ENCODE data around the gene TPP2.

Gene TPP2

DNA sequence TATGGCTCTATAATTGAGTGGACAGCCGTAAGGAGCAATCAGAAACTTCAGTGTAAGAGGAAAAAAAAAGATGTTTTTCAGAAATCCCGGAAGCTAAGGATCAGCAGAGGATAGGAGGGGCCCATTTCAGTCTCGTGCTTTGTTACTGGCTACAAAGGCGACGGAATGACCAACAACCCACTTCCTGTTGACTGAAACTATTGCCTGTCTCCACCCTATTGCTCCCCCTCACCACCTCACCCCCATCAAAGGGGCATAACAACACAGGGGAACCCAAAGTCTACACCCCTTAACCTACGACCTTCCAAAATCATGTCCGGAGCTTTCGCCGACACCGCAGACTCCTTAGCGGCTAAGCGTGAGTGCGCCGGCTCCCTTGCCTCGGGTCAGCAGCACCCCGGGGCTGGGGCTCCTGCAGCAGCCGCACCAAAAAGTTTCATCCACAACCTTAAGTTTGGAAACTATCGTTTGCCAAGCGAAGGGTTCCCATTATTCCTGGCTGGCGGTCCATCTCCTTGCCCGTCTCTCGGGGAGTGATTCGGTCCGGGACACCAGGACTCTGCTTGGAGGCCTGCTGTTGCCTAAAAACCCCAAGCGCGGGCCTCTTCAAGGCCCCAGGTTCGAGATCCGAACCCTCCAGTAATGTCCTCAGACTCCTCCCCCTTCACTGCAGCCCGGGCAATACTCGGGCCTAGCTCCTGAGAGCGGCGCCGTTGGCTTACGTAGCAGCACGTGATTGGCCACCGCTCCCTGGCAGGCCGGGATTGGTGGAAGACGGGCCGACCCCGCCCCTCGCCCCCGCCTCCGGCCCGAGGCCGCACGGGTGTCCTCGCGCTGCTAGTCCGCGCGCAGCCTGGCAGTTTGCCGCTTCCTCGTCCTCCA, at the start of gene TPP2:
Gene TPP2, plus strand, starts transcription at position 840 of the 882 bp plus-strand sequence. CDS start 53 bp downstream, outside the sequence.
- peak; percentile 100 for DNase-seq (ENCODE audit: low read depth)
- TF ChIP-seq, protein P1, sequence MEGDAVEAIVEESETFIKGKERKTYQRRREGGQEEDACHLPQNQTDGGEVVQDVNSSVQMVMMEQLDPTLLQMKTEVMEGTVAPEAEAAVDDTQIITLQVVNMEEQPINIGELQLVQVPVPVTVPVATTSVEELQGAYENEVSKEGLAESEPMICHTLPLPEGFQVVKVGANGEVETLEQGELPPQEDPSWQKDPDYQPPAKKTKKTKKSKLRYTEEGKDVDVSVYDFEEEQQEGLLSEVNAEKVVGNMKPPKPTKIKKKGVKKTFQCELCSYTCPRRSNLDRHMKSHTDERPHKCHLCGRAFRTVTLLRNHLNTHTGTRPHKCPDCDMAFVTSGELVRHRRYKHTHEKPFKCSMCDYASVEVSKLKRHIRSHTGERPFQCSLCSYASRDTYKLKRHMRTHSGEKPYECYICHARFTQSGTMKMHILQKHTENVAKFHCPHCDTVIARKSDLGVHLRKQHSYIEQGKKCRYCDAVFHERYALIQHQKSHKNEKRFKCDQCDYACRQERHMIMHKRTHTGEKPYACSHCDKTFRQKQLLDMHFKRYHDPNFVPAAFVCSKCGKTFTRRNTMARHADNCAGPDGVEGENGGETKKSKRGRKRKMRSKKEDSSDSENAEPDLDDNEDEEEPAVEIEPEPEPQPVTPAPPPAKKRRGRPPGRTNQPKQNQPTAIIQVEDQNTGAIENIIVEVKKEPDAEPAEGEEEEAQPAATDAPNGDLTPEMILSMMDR (conservative IDR thresholded peaks at IDR 0.05; ENCODE audit: low read depth, low read length): no peak
- H3K4me3 ChIP-seq (ENCODE audit: low read depth, low read length): peak within 1 kb of the TSS; percentile 92

GRCh38 chr13:102548811-102549210, 48.0 kb upstream of the TPP2 start:
- TF ChIP-seq, protein P1 (conservative IDR thresholded peaks at IDR 0.05; ENCODE audit: low read depth, low read length): no peak
- H3K4me3 ChIP-seq (ENCODE audit: low read depth, low read length): no peak overlapping the region
- DNase-seq (ENCODE audit: low read depth): no peak

DNA sequence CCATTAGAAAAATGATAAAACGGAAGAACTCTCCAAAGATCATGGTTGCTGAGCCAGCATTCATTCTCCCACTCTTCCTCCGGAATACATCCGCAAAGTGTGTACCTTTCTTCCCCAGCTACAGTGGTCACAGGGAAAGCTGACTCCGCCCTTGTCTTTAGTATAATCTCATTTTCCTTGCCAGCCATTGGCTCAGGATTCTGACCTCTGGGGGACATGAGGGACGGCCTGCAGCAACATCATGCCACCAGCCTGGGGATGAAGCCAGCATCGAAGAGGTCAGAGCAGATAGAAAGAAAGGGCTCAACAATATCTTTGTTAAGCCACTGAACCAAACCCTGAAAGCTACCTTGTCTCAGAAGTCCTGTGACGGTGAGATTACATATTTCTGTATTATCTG, 46.3 kb upstream of the TPP2 start:
- H3K4me3 ChIP-seq (ENCODE audit: low read depth, low read length): no peak overlapping the region
- no peak for DNase-seq (ENCODE audit: low read depth)
- TF ChIP-seq, protein P1 (conservative IDR thresholded peaks at IDR 0.05; ENCODE audit: low read depth, low read length): no peak

- H3K4me3 ChIP-seq (ENCODE audit: low read depth, low read length): no peak overlapping the region
- peak; percentile 66 for DNase-seq (ENCODE audit: low read depth)
- TF ChIP-seq, protein P1 (conservative IDR thresholded peaks at IDR 0.05; ENCODE audit: low read depth, low read length): peak; percentile 65
Observed at GRCh38 chr13:102555914-102556553, 40.8 kb upstream of the TPP2 start.

DNA sequence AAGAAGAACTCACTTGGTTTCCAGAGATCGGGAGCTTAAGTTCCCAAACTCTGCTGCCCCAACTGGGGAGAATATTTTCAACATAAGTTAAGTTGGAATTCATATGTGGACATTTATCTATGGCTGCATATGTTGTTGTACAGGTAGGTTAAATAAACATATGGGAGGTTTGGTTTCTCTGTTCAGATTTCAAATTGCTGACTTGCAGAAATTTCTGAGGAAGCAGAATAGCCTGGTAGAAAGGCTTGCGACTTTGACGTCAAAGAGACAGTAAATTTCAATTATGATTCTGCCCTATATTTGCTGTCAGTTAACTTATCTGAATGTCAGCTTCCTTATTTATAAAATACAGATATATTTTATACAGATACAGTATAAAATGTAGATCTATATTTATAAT, 40.0 kb upstream of the TPP2 start:
- TF ChIP-seq, protein P1 (conservative IDR thresholded peaks at IDR 0.05; ENCODE audit: low read depth, low read length): no peak
- no peak for DNase-seq (ENCODE audit: low read depth)
- H3K4me3 ChIP-seq (ENCODE audit: low read depth, low read length): no peak overlapping the region

GRCh38 chr13:102558029-102558428, 38.8 kb upstream of the TPP2 start:
- TF ChIP-seq, protein P1 (conservative IDR thresholded peaks at IDR 0.05; ENCODE audit: low read depth, low read length): no peak
- no peak for DNase-seq (ENCODE audit: low read depth)
- no peak overlapping the region for H3K4me3 ChIP-seq (ENCODE audit: low read depth, low read length)

Measured in choroid plexus epithelial cell (primary cell).